KOPT-K1 (cell line): ENCODE data around the gene CTAGE15.
"Not testable (repeated sequence)": the region's sequence is repeated elsewhere in the genome, so short reads cannot be mapped to it uniquely, and the experiment has no call there.

Experiments used
- H3K27ac ChIP-seq: fragments of 200-600 bp; sonication (generic); 2 replicates; pipeline ENCODE4 v1.5.1; 2016; ENCODE audit warnings: antibody characterized with exemption, mild to moderate bottlenecking, low read depth, low read length; ENCODE audit not compliant: poor library complexity, severe bottlenecking
- H3K36me3 ChIP-seq: fragments of 200-600 bp; sonication (generic); 2 replicates; pipeline ENCODE4 v1.5.1; 2017; ENCODE audit warnings: antibody characterized with exemption, mild to moderate bottlenecking, low read length, moderate library complexity; ENCODE audit not compliant: insufficient read depth
- H3K9me3 ChIP-seq: fragments of 200-600 bp; sonication (generic); 2 replicates; pipeline ENCODE4 v1.5.1; 2017; ENCODE audit warnings: antibody characterized with exemption, low read length, mild to moderate bottlenecking; ENCODE audit not compliant: insufficient read depth, poor library complexity, severe bottlenecking

CTAGE15 gene

GRCh38 chr7:143615545-143615944, 43.9 kb downstream of the CTAGE15 start:
- H3K9me3 ChIP-seq, H3K36me3 ChIP-seq, H3K27ac ChIP-seq: not testable (repeated sequence)

- H3K36me3 ChIP-seq, H3K27ac ChIP-seq, H3K9me3 ChIP-seq: not testable (repeated sequence)
Observed at GRCh38 chr7:143617204-143617603, 45.6 kb downstream of the CTAGE15 start.

- H3K36me3 ChIP-seq, H3K9me3 ChIP-seq, H3K27ac ChIP-seq: not testable (repeated sequence)
Observed at GRCh38 chr7:143620058-143620457, 48.5 kb downstream of the CTAGE15 start.

GRCh38 chr7:143620646-143621045, 49.0 kb downstream of the CTAGE15 start, which contains the start of gene TCAF2:
TSS of gene TCAF2 (plus strand) at chr7:143620974.
- H3K9me3 ChIP-seq, H3K36me3 ChIP-seq, H3K27ac ChIP-seq: not testable (repeated sequence)

GRCh38 chr7:143621175-143621574, 49.6 kb downstream of the CTAGE15 start:
- not testable (repeated sequence) for H3K9me3 ChIP-seq, H3K27ac ChIP-seq, H3K36me3 ChIP-seq

- H3K9me3 ChIP-seq, H3K36me3 ChIP-seq: not testable (repeated sequence)
Observed at GRCh38 chr7:143622130-143622529, 50.5 kb downstream of the CTAGE15 start.

More at GRCh38 chr7:143622130-143622529, 50.5 kb downstream of the CTAGE15 start:
- not testable (repeated sequence) for H3K27ac ChIP-seq
